Measurements from ENCODE around the gene LETM1. TPM values are rescaled to one million over a fixed set of nuclear protein-coding genes. Genes with fewer than 3 reads are reported as not detected.

Gene LETM1
- total and polyA plus RNA-seq, 3 experiments from 2014 or later: 15.5 to 87.3 (median 85.4) TPM

GRCh38 chr4:1806596-1807331, 49.2 kb downstream of the LETM1 start:
- H3K4me3 Mint-ChIP-seq: no peak overlapping the region
- Histone ChIP-seq H3K36me3 (ENCODE audit: insufficient read depth, low read length) (no peaks in the 10 kb centered on the region), H3K27me3 (ENCODE audit: insufficient read depth, low read length, poor library complexity, severe bottlenecking) (no peaks in the 10 kb centered on the region), H3K27ac (ENCODE audit: low read depth, low read length) (no peak overlapping the region), H3K4me1 (ENCODE audit: insufficient read depth, low read length) (no peaks in the 10 kb centered on the region), H3K4me3 (ENCODE audit: low read length) (no peak overlapping the region), H3K9me3 (ENCODE audit: low read length) (no peaks in the 10 kb centered on the region)
- peaks cover 0 to 2% (median 0%) of the 10 kb centered on the region in 3 donors for H3K36me3 Mint-ChIP-seq
- no peaks in the 10 kb centered on the region for H3K9me3 Mint-ChIP-seq
- no peak overlapping the region for H3K27ac Mint-ChIP-seq
- ChIA-PET POLR2A (interaction anchor here (0.5 kb wide), 1 partner anchor 86 kb away, joined by 3 read pairs; the partner anchor contains the start of genes TACC3 and TMEM129), CTCF (no interaction called here)
- H3K4me1 Mint-ChIP-seq: no peaks in the 10 kb centered on the region
- DNase-seq: no peak
- no peaks in the 10 kb centered on the region for H3K27me3 Mint-ChIP-seq

- Histone ChIP-seq H3K9me3 (ENCODE audit: low read length) (no peaks in the 10 kb centered on the region), H3K4me1 (ENCODE audit: insufficient read depth, low read length) (no peaks in the 10 kb centered on the region), H3K27me3 (ENCODE audit: insufficient read depth, low read length, poor library complexity, severe bottlenecking) (no peaks in the 10 kb centered on the region), H3K36me3 (ENCODE audit: insufficient read depth, low read length) (no peaks in the 10 kb centered on the region), H3K4me3 (ENCODE audit: low read length) (no peak overlapping the region), H3K27ac (ENCODE audit: low read depth, low read length) (no peak overlapping the region)
- Mint-ChIP-seq H3K4me1 (no peaks in the 10 kb centered on the region), H3K36me3 (no peaks in the 10 kb centered on the region), H3K27me3 (no peaks in the 10 kb centered on the region), H3K27ac (no peak overlapping the region), H3K9me3 (no peaks in the 10 kb centered on the region), H3K4me3 (no peak overlapping the region)
- ChIA-PET POLR2A (interaction anchor here (0.5 kb wide), 1 partner anchor 85 kb away, joined by 3 read pairs; the partner anchor contains the start of genes TACC3 and TMEM129), CTCF (no interaction called here)
- DNase-seq: no peak
Observed at GRCh38 chr4:1806223-1806564, 49.8 kb downstream of the LETM1 start.

GRCh38 chr4:1805493-1806222, 50.3 kb downstream of the LETM1 start:
- ChIA-PET CTCF (no interaction called here), POLR2A (no interaction called here)
- Mint-ChIP-seq H3K9me3 (no peaks in the 10 kb centered on the region), H3K4me1 (no peaks in the 10 kb centered on the region), H3K4me3 (no peak overlapping the region), H3K27me3 (no peaks in the 10 kb centered on the region), H3K27ac (no peak overlapping the region), H3K36me3 (no peaks in the 10 kb centered on the region)
- H3K36me3 ChIP-seq (ENCODE audit: insufficient read depth, low read length): no peaks in the 10 kb centered on the region
- H3K4me3 ChIP-seq (ENCODE audit: low read length): no peak overlapping the region
- no peaks in the 10 kb centered on the region for H3K4me1 ChIP-seq (ENCODE audit: insufficient read depth, low read length)
- H3K27ac ChIP-seq (ENCODE audit: low read depth, low read length): no peak overlapping the region
- no peak for DNase-seq
- no peaks in the 10 kb centered on the region for H3K27me3 ChIP-seq (ENCODE audit: insufficient read depth, low read length, poor library complexity, severe bottlenecking)
- no peaks in the 10 kb centered on the region for H3K9me3 ChIP-seq (ENCODE audit: low read length)

- no peaks in the 10 kb centered on the region for H3K4me1 ChIP-seq (ENCODE audit: insufficient read depth, low read length)
- H3K36me3 Mint-ChIP-seq: no peaks in the 10 kb centered on the region
- no peak overlapping the region for H3K27ac Mint-ChIP-seq
- ChIA-PET POLR2A (no interaction called here), CTCF (no interaction called here)
- no peaks in the 10 kb centered on the region for H3K4me1 Mint-ChIP-seq
- no peaks in the 10 kb centered on the region for H3K9me3 Mint-ChIP-seq
- DNase-seq: no peak
- H3K9me3 ChIP-seq (ENCODE audit: low read length): no peaks in the 10 kb centered on the region
- H3K36me3 ChIP-seq (ENCODE audit: insufficient read depth, low read length): no peaks in the 10 kb centered on the region
- no peak overlapping the region for H3K4me3 ChIP-seq (ENCODE audit: low read length)
- H3K4me3 Mint-ChIP-seq: no peak overlapping the region
- no peak overlapping the region for H3K27ac ChIP-seq (ENCODE audit: low read depth, low read length)
- peaks cover 3 to 5% of the 10 kb centered on the region in 2 donors for H3K27me3 Mint-ChIP-seq
- H3K27me3 ChIP-seq (ENCODE audit: insufficient read depth, low read length, poor library complexity, severe bottlenecking): no peaks in the 10 kb centered on the region
Observed at GRCh38 chr4:1804638-1805492, 51.1 kb downstream of the LETM1 start.

- H3K4me1 Mint-ChIP-seq: no peaks in the 10 kb centered on the region
- H3K9me3 Mint-ChIP-seq: no peaks in the 10 kb centered on the region
- DNase-seq: no peak
- no peak overlapping the region for H3K27ac Mint-ChIP-seq
- ChIA-PET CTCF (no interaction called here), POLR2A (no interaction called here)
- H3K27me3 Mint-ChIP-seq: peaks cover 3 to 7% of the 10 kb centered on the region in 2 donors
- Histone ChIP-seq H3K27me3 (ENCODE audit: insufficient read depth, low read length, poor library complexity, severe bottlenecking) (no peaks in the 10 kb centered on the region), H3K4me3 (ENCODE audit: low read length) (no peak overlapping the region), H3K27ac (ENCODE audit: low read depth, low read length) (no peak overlapping the region), H3K4me1 (ENCODE audit: insufficient read depth, low read length) (no peaks in the 10 kb centered on the region), H3K9me3 (ENCODE audit: low read length) (no peaks in the 10 kb centered on the region), H3K36me3 (ENCODE audit: insufficient read depth, low read length) (no peaks in the 10 kb centered on the region)
- no peaks in the 10 kb centered on the region for H3K36me3 Mint-ChIP-seq
- H3K4me3 Mint-ChIP-seq: no peak overlapping the region
Observed at GRCh38 chr4:1803523-1804423, 52.2 kb downstream of the LETM1 start.

GRCh38 chr4:1802720-1803522, 53.0 kb downstream of the LETM1 start:
- H3K27me3 Mint-ChIP-seq: peaks cover 3 to 10% of the 10 kb centered on the region in 2 donors
- POLR2A ChIA-PET: no interaction called here
- no peak overlapping the region for H3K4me3 Mint-ChIP-seq

GRCh38 chr4:1802151-1802715, 53.7 kb downstream of the LETM1 start:
- no peaks in the 10 kb centered on the region for H3K9me3 ChIP-seq (ENCODE audit: low read length)
- H3K27me3 Mint-ChIP-seq: peaks cover 3 to 10% of the 10 kb centered on the region in 2 donors
- no peak overlapping the region for H3K27ac ChIP-seq (ENCODE audit: low read depth, low read length)
- no peak overlapping the region for H3K4me3 Mint-ChIP-seq
- no peaks in the 10 kb centered on the region for H3K36me3 ChIP-seq (ENCODE audit: insufficient read depth, low read length)
- H3K27me3 ChIP-seq (ENCODE audit: insufficient read depth, low read length, poor library complexity, severe bottlenecking): no peaks in the 10 kb centered on the region
- no peaks in the 10 kb centered on the region for H3K9me3 Mint-ChIP-seq
- no peak overlapping the region for H3K4me3 ChIP-seq (ENCODE audit: low read length)
- no peaks in the 10 kb centered on the region for H3K4me1 ChIP-seq (ENCODE audit: insufficient read depth, low read length)
- CTCF ChIA-PET: no interaction called here
- no peaks in the 10 kb centered on the region for H3K36me3 Mint-ChIP-seq
- H3K4me1 Mint-ChIP-seq: no peaks in the 10 kb centered on the region
- no peak for DNase-seq
- H3K27ac Mint-ChIP-seq: no peak overlapping the region
- POLR2A ChIA-PET: no interaction called here

More at GRCh38 chr4:1802720-1803522, 53.0 kb downstream of the LETM1 start:
- no peaks in the 10 kb centered on the region for H3K9me3 Mint-ChIP-seq
- Histone ChIP-seq H3K4me1 (ENCODE audit: insufficient read depth, low read length) (no peaks in the 10 kb centered on the region), H3K9me3 (ENCODE audit: low read length) (no peaks in the 10 kb centered on the region), H3K4me3 (ENCODE audit: low read length) (no peak overlapping the region), H3K27ac (ENCODE audit: low read depth, low read length) (no peak overlapping the region), H3K27me3 (ENCODE audit: insufficient read depth, low read length, poor library complexity, severe bottlenecking) (no peaks in the 10 kb centered on the region), H3K36me3 (ENCODE audit: insufficient read depth, low read length) (no peaks in the 10 kb centered on the region)
- H3K36me3 Mint-ChIP-seq: no peaks in the 10 kb centered on the region
- no peaks in the 10 kb centered on the region for H3K4me1 Mint-ChIP-seq
- CTCF ChIA-PET: no interaction called here
- DNase-seq: no peak
- peak overlapping the region in 1 of 8 donors; percentile 29 for H3K27ac Mint-ChIP-seq

All from CD8-positive, alpha-beta memory T cell (primary cell).